Activated T-helper 2 cell treated with anti-CD3 and anti-CD28 coated beads, Interferon-gamma antibody, Interleukin-2, Interleukin-4, amounts not matched to agents 10 μg/mL and 5 μg/mL and 100 μg/mL, durations not matched to agents 14 hours and 24 hours and 36 hours (primary cell): ENCODE data around the gene AK8. TPM values are rescaled to one million over a fixed set of nuclear protein-coding genes. Genes with fewer than 3 reads are reported as not detected.

Source experiments
- DNase-seq: peaks from one replicate; pipeline ENCODE4 v3.0.0; 2021; ENCODE audit warnings: low spot score
- H3K27ac Mint-ChIP-seq: one replicate; pipeline ENCODE4 v1.8.0; 2021; ENCODE audit warnings: mixed read lengths
- H3K27me3 Mint-ChIP-seq: one replicate; pipeline ENCODE4 v1.8.0; 2021; ENCODE audit warnings: low read depth, mixed read lengths
- H3K36me3 Mint-ChIP-seq: one replicate; pipeline ENCODE4 v1.8.0; 2021; ENCODE audit warnings: low read depth, mixed read lengths
- H3K4me1 Mint-ChIP-seq: one replicate; pipeline ENCODE4 v1.8.0; 2021; ENCODE audit warnings: low read depth, mixed read lengths
- H3K4me3 Mint-ChIP-seq: one replicate; pipeline ENCODE4 v1.8.0; 2021; ENCODE audit warnings: low read depth, mild to moderate bottlenecking, moderate library complexity, mixed read lengths
- H3K9me3 Mint-ChIP-seq: one replicate; pipeline ENCODE4 v1.8.0; 2021; ENCODE audit warnings: mixed read lengths
- intact Hi-C: fragments of 100-400 bp; cut with micrococcal nuclease; formaldehyde crosslinking; loops from one replicate; pipeline ENCODE4 v1.15.1; 2023
- total RNA-seq: library from RNA; stranded (reverse); gene quantifications from 2 replicates; pipeline ENCODE4 v1.2.3, GENCODE V29; 2022

The AK8 gene
- total RNA-seq, 1 donor from 2014 or later = not detected

DNA sequence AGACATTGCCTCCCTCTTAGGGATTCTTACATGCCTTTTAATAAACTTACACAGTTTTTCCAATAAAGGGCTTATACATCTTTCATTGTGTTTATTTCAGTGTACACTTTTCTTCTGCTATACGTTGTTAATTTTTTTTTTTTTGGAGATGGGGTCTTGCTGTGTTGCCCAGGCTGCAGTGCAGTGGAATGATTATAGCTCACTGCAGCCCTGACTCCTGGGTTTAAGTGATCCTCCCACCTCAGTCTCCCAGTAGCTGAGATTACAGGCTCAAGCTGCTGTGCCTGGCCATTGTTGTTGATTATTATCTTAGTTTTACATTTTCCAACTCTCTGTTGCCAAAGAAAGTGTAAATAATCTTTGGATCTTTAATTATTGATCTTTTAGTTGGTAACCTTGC is 118.0 kb downstream of the AK8 start:
- H3K4me3 Mint-ChIP-seq = no peak overlapping the region
- no peaks in the 10 kb centered on the region for H3K9me3 Mint-ChIP-seq
- intact Hi-C loops = no loop called here
- no peaks in the 10 kb centered on the region for H3K4me1 Mint-ChIP-seq
- no peak overlapping the region for H3K27ac Mint-ChIP-seq
- DNase-seq = no peak
- no peaks in the 10 kb centered on the region for H3K36me3 Mint-ChIP-seq
- H3K27me3 Mint-ChIP-seq = peaks cover 25% of the 10 kb centered on the region

- Mint-ChIP-seq H3K27ac (no peak overlapping the region), H3K4me1 (no peaks in the 10 kb centered on the region), H3K36me3 (no peaks in the 10 kb centered on the region), H3K9me3 (no peaks in the 10 kb centered on the region), H3K4me3 (no peak overlapping the region), H3K27me3 (peaks cover 13% of the 10 kb centered on the region)
- intact Hi-C loops = no loop called here
- DNase-seq = no peak
These were observed 121.1 kb downstream of the AK8 start for GRCh38 chr9:132757016-132757415.

GRCh38 chr9:132756214-132756845 is 121.8 kb downstream of the AK8 start:
- Mint-ChIP-seq H3K4me3 (no peak overlapping the region), H3K27ac (no peak overlapping the region), H3K4me1 (no peaks in the 10 kb centered on the region), H3K27me3 (peaks cover 9% of the 10 kb centered on the region), H3K9me3 (no peaks in the 10 kb centered on the region), H3K36me3 (no peaks in the 10 kb centered on the region)
- DNase-seq = no peak
- intact Hi-C loops = no loop called here

GRCh38 chr9:132755096-132755495 is 123.0 kb downstream of the AK8 start:
- H3K36me3 Mint-ChIP-seq = no peaks in the 10 kb centered on the region
- no peaks in the 10 kb centered on the region for H3K9me3 Mint-ChIP-seq
- no peak overlapping the region for H3K27ac Mint-ChIP-seq
- intact Hi-C loops = no loop called here
- DNase-seq = no peak
- H3K27me3 Mint-ChIP-seq = peaks cover 9% of the 10 kb centered on the region
- no peak overlapping the region for H3K4me3 Mint-ChIP-seq
- H3K4me1 Mint-ChIP-seq = no peaks in the 10 kb centered on the region

DNA sequence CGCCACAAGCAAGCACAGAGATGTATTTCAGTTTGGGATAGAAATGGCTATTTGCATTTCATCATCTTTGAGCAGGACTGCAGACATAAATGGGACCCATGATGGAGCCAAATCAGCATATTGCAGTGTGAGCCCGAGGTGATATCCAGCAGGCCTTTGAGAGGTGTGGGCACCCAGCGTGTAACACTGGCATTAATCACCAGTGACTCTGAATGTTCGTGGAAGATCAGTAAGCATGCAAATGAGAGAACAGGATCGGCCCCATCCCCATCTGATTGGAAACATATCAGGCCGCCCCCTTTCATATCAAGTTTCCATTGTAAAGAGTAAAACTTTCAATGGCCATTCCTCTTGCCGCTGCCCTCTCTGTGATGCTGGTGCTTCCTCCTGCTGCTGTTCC is 123.8 kb downstream of the AK8 start:
- no peaks in the 10 kb centered on the region for H3K4me1 Mint-ChIP-seq
- intact Hi-C loops = no loop called here
- DNase-seq = no peak
- no peak overlapping the region for H3K4me3 Mint-ChIP-seq
- no peaks in the 10 kb centered on the region for H3K36me3 Mint-ChIP-seq
- peaks cover 4% of the 10 kb centered on the region for H3K27me3 Mint-ChIP-seq
- H3K27ac Mint-ChIP-seq = no peak overlapping the region
- no peaks in the 10 kb centered on the region for H3K9me3 Mint-ChIP-seq

DNA sequence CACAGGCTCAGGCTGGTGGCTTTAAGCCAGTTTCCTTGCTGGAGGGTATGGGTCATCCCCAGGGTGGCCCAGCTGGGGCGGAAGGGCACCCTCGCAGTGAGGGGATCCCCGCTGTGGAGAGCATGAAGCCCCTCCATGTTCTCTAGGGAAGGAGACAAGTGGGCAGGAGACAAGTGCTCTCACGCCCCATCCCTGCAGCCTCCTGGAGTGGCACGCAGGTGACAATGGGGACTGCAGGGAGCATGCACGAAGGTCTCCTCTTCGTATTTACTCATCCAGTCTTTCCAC is 124.5 kb downstream of the AK8 start:
- no peaks in the 10 kb centered on the region for H3K36me3 Mint-ChIP-seq
- intact Hi-C loops = no loop called here

GRCh38 chr9:132752877-132753592 is 125.0 kb downstream of the AK8 start:
- DNase-seq = no peak
- Mint-ChIP-seq H3K9me3 (no peaks in the 10 kb centered on the region), H3K27me3 (peaks cover 2% of the 10 kb centered on the region), H3K4me3 (no peak overlapping the region), H3K4me1 (no peaks in the 10 kb centered on the region), H3K27ac (no peak overlapping the region), H3K36me3 (no peaks in the 10 kb centered on the region)
- intact Hi-C loops = no loop called here

More for the DNA sequence above, 124.5 kb downstream of the AK8 start:
- H3K4me3 Mint-ChIP-seq = no peak overlapping the region
- H3K27ac Mint-ChIP-seq = no peak overlapping the region
- no peaks in the 10 kb centered on the region for H3K9me3 Mint-ChIP-seq
- DNase-seq = no peak
- H3K4me1 Mint-ChIP-seq = no peaks in the 10 kb centered on the region
- H3K27me3 Mint-ChIP-seq = peaks cover 2% of the 10 kb centered on the region

- Mint-ChIP-seq H3K27me3 (peaks cover 14% of the 10 kb centered on the region), H3K36me3 (no peaks in the 10 kb centered on the region), H3K4me1 (no peaks in the 10 kb centered on the region), H3K9me3 (no peaks in the 10 kb centered on the region), H3K27ac (no peak overlapping the region), H3K4me3 (no peak overlapping the region)
- DNase-seq = no peak
- intact Hi-C loops = no loop called here
These were observed 127.4 kb downstream of the AK8 start for GRCh38 chr9:132750668-132751067.

- peaks cover 26% of the 10 kb centered on the region for H3K27me3 Mint-ChIP-seq
- H3K27ac Mint-ChIP-seq = no peak overlapping the region
- no peaks in the 10 kb centered on the region for H3K36me3 Mint-ChIP-seq
- intact Hi-C loops = no loop called here
- peaks cover 3% of the 10 kb centered on the region for H3K4me1 Mint-ChIP-seq
- no peak for DNase-seq
- H3K9me3 Mint-ChIP-seq = no peaks in the 10 kb centered on the region
- H3K4me3 Mint-ChIP-seq = no peak overlapping the region
These were observed 128.8 kb downstream of the AK8 start for GRCh38 chr9:132749306-132749705.

GRCh38 chr9:132748450-132748849 is 129.6 kb downstream of the AK8 start:
- H3K27me3 Mint-ChIP-seq = peaks cover 35% of the 10 kb centered on the region
- H3K4me3 Mint-ChIP-seq = no peak overlapping the region
- no peaks in the 10 kb centered on the region for H3K9me3 Mint-ChIP-seq
- H3K36me3 Mint-ChIP-seq = no peaks in the 10 kb centered on the region
- no peak for DNase-seq
- H3K27ac Mint-ChIP-seq = no peak overlapping the region
- H3K4me1 Mint-ChIP-seq = peaks cover 3% of the 10 kb centered on the region
- intact Hi-C loops = no loop called here

- H3K4me1 Mint-ChIP-seq = peaks cover 3% of the 10 kb centered on the region
- H3K27ac Mint-ChIP-seq = no peak overlapping the region
- intact Hi-C loops = no loop called here
- DNase-seq = no peak
- no peak overlapping the region for H3K4me3 Mint-ChIP-seq
- peaks cover 40% of the 10 kb centered on the region for H3K27me3 Mint-ChIP-seq
- no peaks in the 10 kb centered on the region for H3K9me3 Mint-ChIP-seq
- H3K36me3 Mint-ChIP-seq = no peaks in the 10 kb centered on the region
These were observed 132.1 kb downstream of the AK8 start for GRCh38 chr9:132745756-132746709.

- Mint-ChIP-seq H3K27me3 (peaks cover 40% of the 10 kb centered on the region), H3K36me3 (no peaks in the 10 kb centered on the region), H3K4me3 (no peak overlapping the region)
These were observed 133.0 kb downstream of the AK8 start for GRCh38 chr9:132744881-132745755.

More at GRCh38 chr9:132744881-132745755, 133.0 kb downstream of the AK8 start:
- intact Hi-C loops = no loop called here
- no peak overlapping the region for H3K27ac Mint-ChIP-seq
- H3K9me3 Mint-ChIP-seq = no peaks in the 10 kb centered on the region
- DNase-seq = no peak
- H3K4me1 Mint-ChIP-seq = peaks cover 3% of the 10 kb centered on the region
